ENCODE measurements around the gene NKX2-2.

Gene NKX2-2
- long read RNA-seq, donor 1, result 0 reads
- long read RNA-seq, donor 2, result 0 reads
- long read RNA-seq, donor 3, result 0 reads
- long read RNA-seq, donor 4, result 0 reads
- long read RNA-seq, donor 5, result 0 reads
- long read RNA-seq, donor 6, result 0 reads
- long read RNA-seq, donor 7, result 0 reads
- long read RNA-seq, donor 8, result 0 reads

GRCh38 chr20:21513881-21514540, at the start of gene NKX2-2:
Gene NKX2-2, minus strand, starts transcription at chr20:21514064. Its CDS starts 395 bp downstream, at chr20:21513669.
- peak; percentile 21 for DNase-seq

- DNase-seq, result no peak
Observed at GRCh38 chr20:21562656-21563055, 48.8 kb upstream of the NKX2-2 start.

GRCh38 chr20:21559305-21559704, 45.4 kb upstream of the NKX2-2 start:
- DNase-seq, result no peak

DNA sequence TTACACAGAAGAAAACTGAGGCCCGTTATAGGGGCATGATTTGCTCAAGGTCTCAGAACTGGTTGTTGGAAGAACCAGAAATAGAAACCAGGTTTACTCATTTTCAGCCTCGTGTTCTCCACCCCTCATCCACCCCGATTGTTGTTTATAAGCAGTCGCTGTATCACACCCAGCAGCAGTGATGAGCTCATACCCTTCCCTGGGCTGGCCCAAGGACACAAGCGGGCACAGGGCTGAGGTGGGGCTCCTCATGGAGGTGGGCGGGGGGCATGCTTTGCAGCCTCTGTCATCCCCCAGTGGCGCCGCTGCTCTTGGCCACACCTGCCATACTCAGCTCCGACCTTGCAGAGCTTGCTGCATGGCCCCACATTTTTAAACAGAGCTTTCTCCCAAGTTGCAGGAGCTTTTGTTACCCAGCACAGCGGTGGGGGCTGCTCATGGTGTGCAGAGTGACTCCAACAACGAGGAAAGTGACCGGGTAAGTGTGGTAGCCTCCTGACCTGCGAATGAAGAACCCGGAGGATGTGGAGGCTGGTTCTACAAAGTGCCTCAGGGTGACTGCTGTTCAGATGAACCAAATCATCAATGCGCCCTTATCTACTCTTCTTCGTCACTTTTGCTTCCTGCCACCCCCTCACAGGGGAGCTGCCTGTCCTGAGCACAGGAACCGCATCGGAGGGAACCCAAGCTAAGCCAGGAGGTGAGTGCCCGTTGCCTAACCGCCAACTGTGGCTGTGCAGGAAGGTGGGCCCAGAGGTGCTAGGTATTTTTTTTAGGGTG, 43.6 kb upstream of the NKX2-2 start:
- no peak for DNase-seq

- no peak for DNase-seq
Observed at GRCh38 chr20:21556398-21556797, 42.5 kb upstream of the NKX2-2 start.

- DNase-seq, result no peak
Observed at GRCh38 chr20:21555470-21556120, 41.7 kb upstream of the NKX2-2 start.

- DNase-seq, result no peak
Observed at GRCh38 chr20:21554985-21555384, 41.1 kb upstream of the NKX2-2 start.

DNA sequence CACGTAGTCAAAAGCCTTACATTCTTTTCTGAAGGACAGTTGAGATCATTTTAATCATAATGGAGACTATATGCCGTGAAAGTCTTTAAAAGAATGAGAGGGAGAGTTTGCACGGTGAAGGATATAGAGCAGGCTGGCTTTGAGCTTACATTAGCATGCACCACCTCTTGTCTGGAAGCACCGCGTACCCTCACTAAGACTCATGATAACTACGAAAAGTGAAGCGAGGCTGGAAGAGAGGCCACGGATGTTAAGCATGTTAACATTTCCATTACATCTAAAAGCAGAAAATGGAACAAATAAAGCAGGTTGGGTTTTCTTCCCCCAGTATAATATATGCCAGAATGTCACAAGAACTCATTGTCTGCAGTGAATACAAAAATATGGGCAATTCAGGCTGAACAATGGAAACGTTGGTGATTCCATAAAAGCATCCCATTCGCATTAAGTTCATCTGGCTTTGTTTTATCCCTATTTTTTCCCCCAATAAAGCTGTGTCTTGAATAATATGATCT, 40.6 kb upstream of the NKX2-2 start:
- no peak for DNase-seq

- DNase-seq, result no peak
Observed at GRCh38 chr20:21550587-21550986, 36.7 kb upstream of the NKX2-2 start.

GRCh38 chr20:21548390-21549035, 34.6 kb upstream of the NKX2-2 start:
- DNase-seq, result no peak

DNA sequence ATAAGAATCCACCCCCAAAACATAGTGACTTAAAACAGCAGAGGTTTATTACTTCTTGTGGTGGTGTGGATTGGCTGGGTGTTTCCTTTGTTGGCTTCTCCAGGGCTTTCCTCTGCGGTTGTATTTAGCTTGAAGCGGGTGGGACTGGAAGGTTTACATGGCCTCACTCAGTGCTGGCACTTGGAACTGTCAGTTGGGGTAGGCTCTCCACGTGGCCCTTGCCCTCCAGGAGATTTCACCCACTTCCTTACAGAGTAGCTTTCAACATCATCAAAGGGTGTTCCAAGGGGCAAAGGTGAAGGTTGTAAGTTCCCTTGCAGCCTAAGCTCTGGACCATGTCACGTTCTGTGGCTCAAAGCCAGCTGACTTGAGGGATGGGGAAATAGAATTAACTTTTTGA, 32.5 kb upstream of the NKX2-2 start:
- DNase-seq, result no peak

DNA sequence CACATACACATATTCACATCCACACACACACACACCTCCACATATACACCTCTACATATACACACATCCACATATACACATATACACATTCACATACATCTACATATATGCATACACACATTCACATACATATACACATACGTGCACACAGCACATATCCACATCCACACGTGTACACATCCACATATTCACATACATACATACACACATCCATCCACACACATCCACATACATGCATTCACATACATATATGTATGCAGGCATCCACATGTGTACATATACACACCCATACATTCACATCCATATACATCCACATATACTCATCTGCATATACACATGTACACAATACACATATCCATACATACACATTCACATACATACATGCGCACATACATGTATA, 25.6 kb upstream of the NKX2-2 start:
- DNase-seq, result no peak

- DNase-seq, result no peak
Observed at GRCh38 chr20:21534886-21535285, 21.0 kb upstream of the NKX2-2 start.

GRCh38 chr20:21534453-21534852, 20.6 kb upstream of the NKX2-2 start:
- no peak for DNase-seq

DNA sequence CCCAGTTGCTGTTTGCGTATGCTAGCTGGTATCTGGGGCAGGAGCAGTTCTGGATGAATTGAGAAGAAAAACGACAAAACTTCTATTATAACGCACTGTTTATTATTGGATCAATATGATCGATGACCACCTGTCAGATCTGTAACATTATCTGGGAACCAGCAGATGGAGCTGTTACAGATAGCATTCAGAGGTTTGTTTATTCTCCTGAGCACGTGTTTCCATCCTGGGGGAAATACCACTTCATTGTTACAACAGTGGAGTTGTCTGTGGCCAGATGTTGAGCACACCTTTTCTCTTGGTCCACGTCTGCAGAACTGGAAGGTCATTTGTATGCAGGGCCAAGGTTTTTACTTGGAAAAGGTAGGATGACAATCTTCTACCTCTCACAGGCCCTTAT, 16.0 kb upstream of the NKX2-2 start:
- DNase-seq, result no peak

DNA sequence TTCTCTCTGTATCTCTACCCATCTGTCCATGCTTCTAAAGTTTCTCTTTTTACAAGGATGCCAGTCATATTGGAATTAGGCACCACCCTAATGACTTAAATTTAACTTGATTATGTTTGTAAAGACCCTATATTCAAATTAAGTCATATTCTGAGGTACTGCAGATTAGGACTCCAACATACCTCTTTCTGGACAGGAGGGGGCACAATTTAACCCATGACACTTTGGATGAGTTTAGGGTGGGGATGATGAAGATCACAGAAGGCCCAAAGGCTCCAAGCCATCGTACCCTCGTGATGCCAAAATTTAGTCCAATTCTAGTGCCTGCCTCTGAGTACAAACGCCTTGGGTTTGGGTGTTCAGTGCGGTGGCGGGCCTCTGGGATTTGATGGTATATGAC, 15.0 kb upstream of the NKX2-2 start:
- DNase-seq, result no peak

GRCh38 chr20:21527908-21528307, 14.0 kb upstream of the NKX2-2 start:
- no peak for DNase-seq

DNA sequence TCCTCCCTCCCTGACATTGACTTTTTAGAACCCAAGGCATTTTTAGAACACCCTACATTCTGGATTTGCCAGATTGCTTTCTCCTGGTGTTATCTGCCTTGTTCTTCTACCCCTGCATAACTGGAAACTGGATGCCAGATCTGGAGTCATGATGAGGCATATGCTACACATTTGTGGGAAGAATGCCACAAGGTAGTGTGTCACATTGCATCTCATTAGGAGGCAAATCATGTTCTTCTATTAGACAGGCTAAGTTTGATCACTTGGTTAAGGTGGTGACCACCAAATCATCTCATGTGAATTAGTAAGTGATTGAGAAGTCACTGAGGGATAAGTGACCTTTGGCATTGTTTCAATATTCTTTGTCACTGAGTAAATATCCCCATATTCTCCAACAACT, 12.9 kb upstream of the NKX2-2 start:
- no peak for DNase-seq

DNA sequence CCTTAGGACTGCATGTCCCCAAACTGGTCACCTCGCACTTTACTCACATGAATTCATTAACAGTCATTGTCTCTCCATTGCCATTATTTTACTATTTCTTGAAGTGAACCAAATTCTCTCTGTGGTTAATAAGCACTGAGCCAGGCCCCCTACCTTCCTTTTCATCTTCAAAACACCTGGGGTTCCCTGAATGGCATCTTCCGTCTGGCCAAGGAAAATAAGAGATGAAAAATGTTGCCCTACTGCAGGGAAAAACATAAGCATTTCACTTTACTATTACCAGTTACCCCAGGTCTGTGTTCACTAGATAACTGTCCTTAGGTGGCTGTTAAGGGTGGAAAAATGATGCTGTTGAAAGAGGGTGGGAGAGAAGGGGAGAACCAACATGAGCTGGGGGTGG, 10.0 kb upstream of the NKX2-2 start:
- no peak for DNase-seq

DNA sequence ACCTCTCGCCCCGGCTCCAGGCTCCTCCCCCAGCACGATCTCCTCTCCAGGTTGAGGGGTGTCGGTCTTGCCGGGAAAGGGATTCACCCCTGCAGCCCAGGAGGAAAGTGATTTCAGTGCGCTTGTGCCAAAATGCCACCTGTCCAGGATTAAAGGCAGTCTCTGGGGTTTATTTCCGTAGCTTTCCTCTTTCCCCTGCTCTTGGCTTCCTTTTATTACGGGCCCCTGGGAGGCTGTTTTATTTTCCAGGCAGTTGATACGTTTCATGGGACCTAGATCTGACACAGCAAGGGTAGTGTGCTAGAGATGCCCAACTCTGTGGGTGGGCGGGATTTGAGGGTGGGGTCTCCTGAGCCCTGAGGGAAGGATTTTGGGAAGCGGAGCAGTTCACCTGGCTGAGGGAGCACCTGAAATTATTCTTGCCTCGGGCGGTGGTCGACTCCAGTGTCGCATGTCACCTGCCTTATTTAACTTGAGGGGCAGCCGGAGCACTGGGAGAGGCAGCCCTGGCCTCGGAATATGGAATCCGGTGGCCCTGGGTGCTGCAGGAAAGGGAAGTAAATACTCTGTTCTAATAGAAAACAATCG, 9.5 kb upstream of the NKX2-2 start:
- no peak for DNase-seq

GRCh38 chr20:21522481-21523280, 8.8 kb upstream of the NKX2-2 start:
- DNase-seq, result no peak
